MCF 10A (cell line): Measurements from ENCODE around the gene PNCK. TPM values are rescaled to one million over a fixed set of nuclear protein-coding genes. Genes with fewer than 3 reads are reported as not detected.
A peak's percentile ranks its signal among the peaks of the same experiment; 100 is the strongest.

ENCODE experiments used
- BruUV-seq: library from RNA; stranded (reverse); fragments of 400-500 nt; replicated peaks from 2 replicates; lab custom pipeline; 2021; lab: Mats Ljungman, UMichigan
- CTCF ChIA-PET: fragments of 300-600 bp; sonication (Branson Sonifier 250); formaldehyde crosslinking; extraction: SDS; loops from one replicate; lab custom pipeline; 2021; ENCODE audit warnings: antibody characterized with exemption, inconsistent platforms; lab: Yijun Ruan, JAX
- POLR2A ChIA-PET: fragments of 300-600, 350-650 bp; sonication (Branson Sonifier 250); formaldehyde crosslinking; extraction: SDS; loops from one replicate; lab custom pipeline; 2020; ENCODE audit warnings: antibody characterized with exemption, inconsistent platforms; lab: Yijun Ruan, JAX
- DNase-seq: peaks from one replicate; pipeline ENCODE4 v3.0.0-alpha.2; 2018; ENCODE audit not compliant: unreplicated experiment
- H3K27ac Mint-ChIP-seq: one replicate; pipeline ENCODE4 v1.8.0; 2022; ENCODE audit warnings: mild to moderate bottlenecking, low read depth, mixed read lengths; ENCODE audit not compliant: unreplicated experiment
- H3K27me3 Mint-ChIP-seq: one replicate; pipeline ENCODE4 v1.8.0; 2022; ENCODE audit warnings: mixed read lengths; ENCODE audit not compliant: insufficient read depth, unreplicated experiment
- H3K36me3 Mint-ChIP-seq: one replicate; pipeline ENCODE4 v1.8.0; 2022; ENCODE audit warnings: mild to moderate bottlenecking, moderate library complexity, mixed read lengths; ENCODE audit not compliant: insufficient read depth, unreplicated experiment
- H3K4me1 Mint-ChIP-seq: one replicate; pipeline ENCODE4 v1.8.0; 2022; ENCODE audit warnings: mixed read lengths; ENCODE audit not compliant: insufficient read depth, unreplicated experiment
- H3K4me3 Mint-ChIP-seq: one replicate; pipeline ENCODE4 v1.8.0; 2022; ENCODE audit warnings: mild to moderate bottlenecking, moderate library complexity, mixed read lengths; ENCODE audit not compliant: unreplicated experiment
- H3K9me3 Mint-ChIP-seq: one replicate; pipeline ENCODE4 v1.8.0; 2022; ENCODE audit warnings: mixed read lengths; ENCODE audit not compliant: unreplicated experiment
- CTCF ChIP-seq: fragments of 200-600 bp; IDR thresholded peaks from one replicate; pipeline ENCODE4 v1.8.0; 2022; ENCODE audit warnings: antibody characterized with exemption, mild to moderate bottlenecking; ENCODE audit not compliant: unreplicated experiment
- intact Hi-C: fragments of 100-400 bp; cut with micrococcal nuclease; formaldehyde crosslinking; loops from 2 replicates; pipeline ENCODE4 v1.14.1; 2022
- total RNA-seq: library from RNA; stranded (reverse); gene quantifications from 2 replicates; pipeline ENCODE4 v1.2.3, GENCODE V29; 2022

The PNCK gene
- total RNA-seq, 1 experiment from 2014 or later, result not detected

GRCh38 chrX:153659268-153659667, 14.3 kb downstream of the PNCK start:
- ChIA-PET POLR2A (no interaction called here), CTCF (interaction anchor here (1.2 to 3.5 kb wide), 4 partner anchors 9 to 120 kb away, joined by 5 to 23 read pairs (median 6); no protein-coding TSS in a partner anchor)
- H3K4me1 Mint-ChIP-seq, result no peaks in the 10 kb centered on the region
- no peak for TF ChIP-seq CTCF
- BruUV-seq, result no TSS peak
- intact Hi-C loops, result no loop called here
- peaks cover 6% of the 10 kb centered on the region for H3K36me3 Mint-ChIP-seq
- H3K27ac Mint-ChIP-seq, result no peak overlapping the region
- no peak overlapping the region for H3K4me3 Mint-ChIP-seq
- H3K27me3 Mint-ChIP-seq, result peaks cover 11% of the 10 kb centered on the region
- DNase-seq, result no peak
- H3K9me3 Mint-ChIP-seq, result peaks cover 10% of the 10 kb centered on the region

- no peak for TF ChIP-seq CTCF
- Mint-ChIP-seq H3K4me3 (no peak overlapping the region), H3K27me3 (peaks cover 11% of the 10 kb centered on the region), H3K9me3 (peaks cover 10% of the 10 kb centered on the region), H3K4me1 (no peaks in the 10 kb centered on the region), H3K27ac (no peak overlapping the region), H3K36me3 (peaks cover 6% of the 10 kb centered on the region)
- ChIA-PET POLR2A (no interaction called here), CTCF (interaction anchor here (0.7 to 3.5 kb wide), 6 partner anchors 11 to 151 kb away, joined by 3 to 23 read pairs (median 4); no protein-coding TSS in a partner anchor)
- DNase-seq, result no peak
- BruUV-seq, result no TSS peak
- intact Hi-C loops, result no loop called here
Measured at GRCh38 chrX:153657161-153657560, 16.5 kb downstream of the PNCK start.

GRCh38 chrX:153653556-153653955, 20.1 kb downstream of the PNCK start:
- Mint-ChIP-seq H3K36me3 (peaks cover 6% of the 10 kb centered on the region), H3K27me3 (no peaks in the 10 kb centered on the region), H3K4me3 (no peak overlapping the region), H3K4me1 (no peaks in the 10 kb centered on the region), H3K27ac (no peak overlapping the region), H3K9me3 (peaks cover 2% of the 10 kb centered on the region)
- CTCF ChIA-PET, result interaction anchor here (0.6 to 3.0 kb wide), 5 partner anchors 9 to 49 kb away, joined by 3 to 14 read pairs (median 3); no protein-coding TSS in a partner anchor
- no peak for DNase-seq
- POLR2A ChIA-PET, result interaction anchor here (0.9 kb wide), 1 partner anchor 14 kb away, joined by 3 read pairs; no protein-coding TSS in a partner anchor
- BruUV-seq, result no TSS peak
- intact Hi-C loops, result no loop called here
- no peak for TF ChIP-seq CTCF

- no peak overlapping the region for H3K27ac Mint-ChIP-seq
- no peaks in the 10 kb centered on the region for H3K4me1 Mint-ChIP-seq
- TF ChIP-seq CTCF, result peak; percentile 12
- H3K9me3 Mint-ChIP-seq, result no peaks in the 10 kb centered on the region
- CTCF ChIA-PET, result interaction anchor here (0.9 to 1.8 kb wide), 2 partner anchors 10 to 12 kb away, joined by 4 to 7 read pairs; no protein-coding TSS in a partner anchor
- POLR2A ChIA-PET, result no interaction called here
- peaks cover 6% of the 10 kb centered on the region for H3K36me3 Mint-ChIP-seq
- intact Hi-C loops, result no loop called here
- BruUV-seq, result no TSS peak
- peak; percentile 14 for DNase-seq
- no peak overlapping the region for H3K4me3 Mint-ChIP-seq
- no peaks in the 10 kb centered on the region for H3K27me3 Mint-ChIP-seq
Measured at GRCh38 chrX:153651540-153652079, 22.0 kb downstream of the PNCK start.
